ENCODE data around the gene GRIK2.
"Not testable (repeated sequence)": the region's sequence is repeated elsewhere in the genome, so short reads cannot be mapped to it uniquely, and the experiment has no call there.

GRIK2 gene

DNA sequence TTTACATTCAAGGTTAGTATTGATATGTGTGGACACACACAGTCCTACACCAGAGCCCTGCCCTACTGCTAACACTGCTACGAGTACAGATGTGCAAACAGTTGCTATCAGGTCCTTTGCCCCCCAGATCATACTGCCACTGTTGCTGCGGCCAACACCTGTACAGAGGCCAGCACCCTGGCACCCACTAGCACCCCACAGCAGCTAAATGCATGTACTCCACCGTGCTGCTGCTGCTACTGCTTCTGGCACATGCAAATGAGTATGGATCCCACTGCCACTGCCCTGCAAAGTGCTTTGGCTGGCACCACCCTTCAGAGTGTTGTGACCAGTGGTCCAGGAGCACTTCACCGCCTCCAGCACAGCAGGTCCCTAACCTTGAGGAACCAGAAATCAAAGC is 621.9 kb downstream of the GRIK2 start:
- DNase-seq (ENCODE audit: low read depth in 2 of 2): no peak

- no peak for DNase-seq (ENCODE audit: low read depth in 2 of 2)
These were observed 628.8 kb downstream of the GRIK2 start for GRCh38 chr6:102022281-102022680.

DNA sequence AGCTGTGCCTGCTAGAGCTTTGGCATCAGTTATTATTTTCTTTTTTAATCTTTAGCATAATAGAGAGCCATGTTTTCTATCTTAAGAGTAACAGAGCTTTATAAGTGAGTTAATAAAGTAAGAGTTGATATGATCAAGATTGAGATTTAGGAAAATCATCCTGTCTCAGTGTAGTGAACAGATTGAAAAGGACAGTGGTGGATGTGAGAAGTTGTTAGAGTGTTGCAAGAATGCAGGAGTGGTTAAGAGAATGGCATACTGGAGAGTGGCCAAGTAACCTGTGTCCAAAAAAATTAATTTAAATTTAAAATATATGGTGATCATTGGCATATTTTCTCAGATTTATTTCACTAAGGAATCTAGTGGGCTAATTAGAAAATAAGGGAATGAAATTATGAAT is 629.3 kb downstream of the GRIK2 start:
- DNase-seq (ENCODE audit: low read depth in 2 of 2): no peak

DNA sequence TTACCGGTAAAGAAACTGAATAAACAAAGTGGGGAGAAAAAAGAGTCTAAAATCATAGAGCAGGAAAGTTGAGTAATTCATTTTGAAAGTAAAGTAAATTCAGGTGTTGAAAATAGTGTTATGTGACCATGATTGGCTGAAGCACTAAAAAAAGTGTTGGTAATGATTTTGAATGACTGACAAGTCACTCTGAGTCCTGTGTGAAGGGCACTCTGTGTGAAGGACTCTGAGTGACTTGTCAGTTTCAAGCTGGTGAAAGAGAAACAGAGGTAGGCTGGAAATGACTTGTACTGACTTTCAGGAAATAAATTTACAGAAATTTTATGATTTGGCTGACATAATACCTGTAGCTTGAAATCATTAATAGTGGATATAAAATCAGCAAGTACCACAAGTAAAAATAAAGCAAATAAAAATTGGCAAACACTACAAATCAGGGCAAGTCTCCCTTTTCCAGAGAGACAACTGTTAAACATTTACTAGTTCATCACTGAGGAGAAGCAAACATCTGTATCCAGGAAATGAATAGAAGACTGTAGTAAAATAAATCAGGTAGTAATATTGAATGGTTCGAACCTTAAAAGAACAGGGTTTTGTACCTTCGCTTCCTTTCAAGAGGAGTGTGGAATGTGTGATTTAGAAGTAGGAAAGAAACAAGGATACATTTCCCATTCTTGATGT is 630.6 kb downstream of the GRIK2 start:
- DNase-seq (ENCODE audit: low read depth in 2 of 2): no peak

DNA sequence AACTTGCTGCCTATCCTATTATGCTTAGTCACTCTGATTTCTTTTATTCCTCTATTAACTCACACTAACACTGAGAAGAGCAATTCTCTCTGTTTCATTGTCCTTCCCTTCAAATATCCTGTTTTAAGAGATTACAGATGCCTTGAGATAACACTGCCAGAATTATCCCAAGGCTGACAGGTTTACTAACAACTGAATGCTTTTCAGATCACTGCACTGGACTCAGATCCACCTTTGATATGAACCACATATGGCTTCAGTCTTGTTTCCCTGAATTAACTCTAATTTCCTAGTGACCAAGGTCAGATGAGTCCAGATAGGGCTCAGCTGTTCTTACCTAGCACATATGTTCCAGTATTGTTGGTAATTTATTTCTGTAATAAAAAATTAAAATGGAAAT is 633.1 kb downstream of the GRIK2 start:
- no peak for DNase-seq (ENCODE audit: low read depth in 2 of 2)

DNA sequence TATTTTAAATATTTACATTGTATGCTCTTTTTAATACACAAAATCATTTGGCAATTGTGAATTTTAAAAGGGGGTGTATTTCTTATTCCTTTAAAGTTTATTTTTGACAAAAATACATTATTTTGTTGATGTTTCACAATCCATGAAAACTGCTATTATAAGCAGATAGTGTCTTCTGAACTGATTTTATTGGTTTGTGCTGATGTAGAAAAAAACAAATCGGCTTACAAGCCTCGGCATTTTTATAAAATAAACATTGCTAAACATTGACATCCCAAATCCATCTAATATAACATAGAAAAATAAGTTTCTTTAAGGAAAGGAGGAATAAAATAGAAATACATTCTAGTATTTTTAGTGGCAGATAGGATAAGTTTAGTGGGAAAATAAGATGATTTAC is 634.7 kb downstream of the GRIK2 start:
- no peak for DNase-seq (ENCODE audit: low read depth in 2 of 2)

DNA sequence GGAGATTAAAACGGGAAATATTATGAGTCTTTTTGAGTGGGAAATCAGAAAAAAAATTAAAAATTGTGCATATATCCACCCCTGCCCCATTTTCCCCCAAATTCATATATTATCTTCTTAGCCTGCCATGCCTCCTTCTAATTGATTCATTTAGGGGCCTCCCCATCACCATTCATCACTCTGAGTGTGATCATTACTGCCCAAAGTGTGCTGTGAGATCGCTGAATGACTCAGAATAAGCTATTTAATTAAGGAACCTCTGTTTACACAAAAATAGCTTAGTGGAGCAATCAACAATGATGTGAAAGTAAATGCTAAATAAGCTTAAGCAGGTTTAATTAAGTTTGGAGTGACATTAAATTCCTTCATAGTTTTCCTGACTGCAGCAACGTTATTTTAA is 645.5 kb downstream of the GRIK2 start:
- DNase-seq (ENCODE audit: low read depth in 2 of 2): no peak

- DNase-seq (ENCODE audit: low read depth in 2 of 2): no peak
These were observed 645.9 kb downstream of the GRIK2 start for GRCh38 chr6:102039441-102039840.

GRCh38 chr6:102051001-102051400 is 657.5 kb downstream of the GRIK2 start:
- DNase-seq (ENCODE audit: low read depth in 2 of 2): no peak

GRCh38 chr6:102051720-102052119 is 658.2 kb downstream of the GRIK2 start:
- DNase-seq (ENCODE audit: low read depth in 2 of 2): no peak

DNA sequence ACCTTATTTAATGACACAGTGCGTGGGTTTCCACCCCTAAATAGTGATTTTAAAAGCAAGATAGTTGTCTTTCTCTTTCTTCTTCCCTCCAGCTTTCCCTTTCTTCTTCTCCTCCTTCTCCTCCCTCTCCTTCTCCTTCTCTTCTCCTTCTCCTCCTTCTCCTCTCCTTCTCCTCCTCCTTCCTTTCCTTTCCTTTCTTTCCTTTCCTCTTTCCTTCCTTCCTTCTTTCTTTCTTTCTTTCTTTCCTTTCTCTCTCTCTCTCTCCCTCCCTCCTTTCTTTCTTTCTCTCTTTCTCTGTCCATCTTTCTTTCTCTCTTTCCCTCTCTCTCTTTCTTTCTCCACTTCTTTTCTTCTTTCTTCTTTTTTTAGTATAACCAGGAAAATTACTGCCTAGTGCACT is 670.6 kb downstream of the GRIK2 start:
- DNase-seq (ENCODE audit: low read depth in 2 of 2): no peak

GRCh38 chr6:102066301-102066700 is 672.8 kb downstream of the GRIK2 start:
- DNase-seq (ENCODE audit: low read depth in 2 of 2): no peak

DNA sequence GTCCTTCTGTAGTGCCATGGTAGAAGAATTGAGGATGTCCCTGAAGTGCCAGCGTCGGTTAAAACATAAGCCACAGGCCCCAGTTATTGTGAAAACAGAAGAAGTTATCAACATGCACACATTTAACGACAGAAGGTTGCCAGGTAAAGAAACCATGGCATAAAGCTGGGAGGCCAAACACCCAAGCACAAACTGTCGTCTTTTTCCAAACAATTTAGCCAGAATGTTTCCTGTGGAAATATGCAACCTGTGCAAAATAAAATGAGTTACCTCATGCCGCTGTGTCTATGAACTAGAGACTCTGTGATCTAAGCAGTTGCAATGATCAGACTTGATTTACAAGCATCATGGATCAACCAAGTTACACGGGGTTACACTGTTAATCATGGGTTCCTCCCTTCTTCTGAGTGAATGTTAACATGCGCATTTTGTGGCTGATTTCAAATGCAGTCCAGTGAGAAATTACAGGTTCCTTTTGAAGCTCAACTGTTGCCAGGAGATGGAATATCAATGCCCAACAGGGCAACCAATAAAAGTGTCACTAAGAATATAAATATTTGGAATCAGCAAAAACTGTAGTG is 674.9 kb downstream of the GRIK2 start:
- DNase-seq (ENCODE audit: low read depth in 2 of 2): no peak

DNA sequence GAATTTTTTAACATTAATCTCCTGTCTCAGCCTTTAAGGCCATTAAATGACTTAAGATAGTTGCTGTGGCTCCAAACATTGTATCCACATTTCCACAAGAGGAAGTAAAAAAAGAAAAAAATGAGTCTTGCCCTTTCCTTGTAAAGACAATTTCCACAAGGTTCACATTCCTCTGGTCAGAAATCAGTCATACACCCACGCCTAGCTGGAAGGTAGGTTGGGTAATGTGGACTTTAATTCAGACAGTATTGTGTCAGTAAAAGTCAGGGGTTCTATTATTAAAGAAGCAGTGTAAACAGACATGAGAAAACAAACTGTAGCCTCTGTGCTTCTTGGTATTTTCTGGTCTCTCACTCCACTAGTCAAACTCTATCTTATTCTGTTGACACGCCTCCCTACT is 682.0 kb downstream of the GRIK2 start:
- DNase-seq (ENCODE audit: low read depth in 2 of 2): no peak

- DNase-seq (ENCODE audit: low read depth in 2 of 2): no peak
These were observed 691.7 kb downstream of the GRIK2 start for GRCh38 chr6:102085257-102085656.

DNA sequence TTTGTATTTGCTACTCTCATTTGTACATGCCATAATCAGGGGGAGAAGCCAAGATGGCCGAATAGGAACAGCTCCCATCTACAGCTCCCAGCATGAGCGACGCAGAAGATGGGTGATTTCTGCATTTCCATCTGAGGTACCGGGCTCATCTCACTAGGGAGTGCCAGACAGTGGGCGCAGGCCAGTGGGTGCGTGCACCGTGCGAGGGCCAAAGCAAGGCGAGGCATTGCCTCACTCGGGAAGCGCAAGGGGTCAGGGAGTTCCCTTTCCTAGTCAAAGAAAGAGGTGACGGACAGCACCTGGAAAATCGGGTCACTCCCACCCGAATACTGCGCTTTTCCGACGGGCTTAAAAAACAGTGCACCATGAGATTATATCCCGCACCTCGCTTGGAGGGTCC is 694.7 kb downstream of the GRIK2 start:
- not testable (repeated sequence) for DNase-seq (ENCODE audit: low read depth in 2 of 2)

DNA sequence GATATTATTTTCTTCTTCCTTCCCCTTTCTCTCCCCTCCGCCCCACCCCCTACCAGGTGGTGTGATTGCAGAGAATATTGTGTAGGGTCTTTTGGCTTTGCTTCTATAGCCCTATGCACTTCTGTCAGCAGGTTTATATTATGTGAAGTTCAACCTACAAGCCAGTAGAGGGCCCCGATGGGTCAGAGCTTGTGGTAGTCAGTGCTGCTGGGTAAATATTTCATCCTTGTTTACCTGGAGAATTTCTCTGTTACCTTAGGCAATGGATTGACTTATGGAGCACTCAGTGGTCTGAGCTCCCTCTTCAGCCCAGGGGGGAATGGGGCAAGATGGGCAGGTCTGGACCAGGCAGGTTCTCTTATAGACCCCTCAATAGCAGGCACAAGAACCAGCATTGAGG is 720.9 kb downstream of the GRIK2 start:
- no peak for DNase-seq (ENCODE audit: low read depth in 2 of 2)

DNA sequence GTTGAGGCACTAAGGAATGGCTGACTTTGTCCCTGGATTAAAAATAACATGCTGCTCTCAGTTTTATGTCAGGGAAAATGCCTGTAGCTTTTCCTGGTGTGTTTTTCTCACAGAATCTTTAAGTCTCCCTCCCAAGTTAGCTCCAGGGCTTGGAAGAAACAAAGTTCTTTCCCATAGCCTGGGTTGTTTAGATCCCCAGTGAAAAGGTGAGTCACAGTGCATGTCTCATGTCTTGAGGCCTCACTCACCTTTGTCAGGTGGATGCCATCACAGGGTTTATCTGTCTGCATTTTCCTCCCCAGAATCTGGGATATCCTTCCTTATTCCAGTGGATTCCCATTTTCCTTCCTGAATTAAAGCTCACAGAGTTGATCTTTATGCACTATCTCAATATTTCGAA is 722.4 kb downstream of the GRIK2 start:
- DNase-seq (ENCODE audit: low read depth in 2 of 2): no peak

GRCh38 chr6:102118034-102118433 is 724.5 kb downstream of the GRIK2 start:
- DNase-seq (ENCODE audit: low read depth in 2 of 2): no peak

All from stimulated activated CD4-positive, alpha-beta T cell treated with anti-CD3 and anti-CD28 coated beads, Interleukin-4, amount 100 ng/mL, for 48 hours (primary cell).